Gastroesophageal sphincter (tissue), 3 donors: Measurements from ENCODE around the gene PDK1.

Experiments used
- CTCF ChIP-seq, 4 experiments: fragments of 200-600 bp in 2 of 4; fragments of 450-650 bp in 2 of 4; sonication (generic) in 1 of 4; IDR thresholded peaks; one replicate each; pipeline ENCODE4 v1.5.1; 2017 to 2019; ENCODE audit warnings: antibody characterized with exemption in 4 of 4, mild to moderate bottlenecking in 2 of 4, moderate library complexity in 2 of 4
- POLR2A ChIP-seq, 2 donors: fragments of 450-650 bp; IDR thresholded peaks; one replicate each; pipeline ENCODE4 v1.6.1; 2017; ENCODE audit warnings: antibody characterized with exemption in 2 of 2, mild to moderate bottlenecking in 2 of 2, moderate library complexity in 1 of 2

GRCh38 chr2:172560721-172561120 lies 4.8 kb downstream of the PDK1 start:
- TF ChIP-seq POLR2A (IDR thresholded peaks at IDR 0.05) (no peak), CTCF (IDR thresholded peaks at IDR 0.05) (no peak)
